ENCODE data around the gene SRRM2. TPM values are rescaled to one million over a fixed set of nuclear protein-coding genes. Genes with fewer than 3 reads are reported as not detected.

SRRM2 gene
- polyA plus RNA-seq, 3 donors: 19.0 to 1,186 (median 31.8) TPM

- H3K4me1 ChIP-seq (ENCODE audit: control insufficient read depth in 1 of 2, insufficient read depth in 2 of 2, low read length in 2 of 2): no peaks in the 10 kb centered on the region
- intact Hi-C loops (cut with micrococcal nuclease): no loop called here
- H3K36me3 ChIP-seq (replicated peaks in 1 of 2; ENCODE audit: control insufficient read depth in 1 of 2, insufficient read depth in 2 of 2, low read length in 2 of 2): no peaks in the 10 kb centered on the region
- no peaks in the 10 kb centered on the region for H3K9me3 ChIP-seq (replicated peaks in 1 of 2; ENCODE audit: control insufficient read depth in 1 of 2, insufficient read depth in 1 of 2, low read length in 2 of 2)
- Mint-ChIP-seq H3K4me1 (no peaks in the 10 kb centered on the region), H3K27ac (no peak overlapping the region), H3K9me3 (peaks cover 0 to 2% (median 0%) of the 10 kb centered on the region in 7 donors), H3K27me3 (ENCODE audit: low read depth in 3 of 3) (peaks cover 0 to 4% (median 1%) of the 10 kb centered on the region in 3 donors), H3K4me3 (no peak overlapping the region), H3K36me3 (peaks cover 3 to 13% of the 10 kb centered on the region in 2 donors)
- 91% methylated on average over 8 of the region's 9 CpGs for WGBS (ENCODE audit: insufficient coverage)
- no peak overlapping the region for H2AFZ ChIP-seq (ENCODE audit: insufficient read depth, low read depth, low read length, poor library complexity, severe bottlenecking)
- no peaks in the 10 kb centered on the region for H3K79me2 ChIP-seq (ENCODE audit: insufficient read depth, low read length)
- no peak overlapping the region for H3K27ac ChIP-seq (ENCODE audit: low read depth in 1 of 2, low read length in 2 of 2)
- no peak overlapping the region for H3K9ac ChIP-seq (ENCODE audit: insufficient read depth, low read length, poor library complexity, severe bottlenecking)
- H3K27me3 ChIP-seq (ENCODE audit: control insufficient read depth in 2 of 2, insufficient read depth in 2 of 2, low read length in 2 of 2): no peaks in the 10 kb centered on the region
- H3K4me3 ChIP-seq (replicated peaks in 1 of 3; ENCODE audit: low read depth in 2 of 3, low read length in 3 of 3): no peak overlapping the region
- no peaks in the 10 kb centered on the region for H4K20me1 ChIP-seq (ENCODE audit: insufficient read depth, low read length)
- DNase-seq: no peak
- no peak for TF ChIP-seq CTCF (IDR thresholded peaks at IDR 0.05)
- no peak overlapping the region for H3K4me2 ChIP-seq (replicated peaks; ENCODE audit: extremely low read depth, low read length, poor library complexity, severe bottlenecking)
Observed at GRCh38 chr16:2745961-2746360, 6.5 kb upstream of the SRRM2 start.

GRCh38 chr16:2748757-2749455 is 3.5 kb upstream of the SRRM2 start:
- Mint-ChIP-seq H3K4me3 (no peak overlapping the region), H3K36me3 (peaks cover 4 to 15% of the 10 kb centered on the region in 2 donors), H3K9me3 (peaks cover 0 to 4% (median 0%) of the 10 kb centered on the region in 7 donors), H3K27ac (no peak overlapping the region), H3K27me3 (ENCODE audit: low read depth in 3 of 3) (peaks cover 0 to 4% (median 1%) of the 10 kb centered on the region in 3 donors), H3K4me1 (peaks cover 13% of the 10 kb centered on the region)
- Histone ChIP-seq H3K27me3 (ENCODE audit: control insufficient read depth in 2 of 2, insufficient read depth in 2 of 2, low read length in 2 of 2) (no peaks in the 10 kb centered on the region), H2AFZ (ENCODE audit: insufficient read depth, low read depth, low read length, poor library complexity, severe bottlenecking) (no peak overlapping the region), H4K20me1 (ENCODE audit: insufficient read depth, low read length) (peaks cover 11% of the 10 kb centered on the region), H3K4me2 (replicated peaks; ENCODE audit: extremely low read depth, low read length, poor library complexity, severe bottlenecking) (no peak overlapping the region), H3K9ac (ENCODE audit: insufficient read depth, low read length, poor library complexity, severe bottlenecking) (no peak overlapping the region), H3K36me3 (replicated peaks in 1 of 2; ENCODE audit: control insufficient read depth in 1 of 2, insufficient read depth in 2 of 2, low read length in 2 of 2) (no peaks in the 10 kb centered on the region), H3K4me1 (ENCODE audit: control insufficient read depth in 1 of 2, insufficient read depth in 2 of 2, low read length in 2 of 2) (peaks cover 14 to 15% of the 10 kb centered on the region in 2 donors), H3K27ac (ENCODE audit: low read depth in 1 of 2, low read length in 2 of 2) (no peak overlapping the region), H3K79me2 (ENCODE audit: insufficient read depth, low read length) (peaks cover 21% of the 10 kb centered on the region), H3K9me3 (replicated peaks in 1 of 2; ENCODE audit: control insufficient read depth in 1 of 2, insufficient read depth in 1 of 2, low read length in 2 of 2) (peaks cover 0 to 4% of the 10 kb centered on the region in 2 donors), H3K4me3 (replicated peaks in 1 of 3; ENCODE audit: low read depth in 2 of 3, low read length in 3 of 3) (no peak overlapping the region)
- intact Hi-C loops (cut with micrococcal nuclease): no loop called here
- no peak for DNase-seq
- WGBS (ENCODE audit: insufficient coverage): 99% methylated on average over 6 of the region's 7 CpGs
- no peak for TF ChIP-seq CTCF (IDR thresholded peaks at IDR 0.05)

All from CD14-positive monocyte (primary cell).